ENCODE results near the gene ASCL5.

The ASCL5 gene

DNA sequence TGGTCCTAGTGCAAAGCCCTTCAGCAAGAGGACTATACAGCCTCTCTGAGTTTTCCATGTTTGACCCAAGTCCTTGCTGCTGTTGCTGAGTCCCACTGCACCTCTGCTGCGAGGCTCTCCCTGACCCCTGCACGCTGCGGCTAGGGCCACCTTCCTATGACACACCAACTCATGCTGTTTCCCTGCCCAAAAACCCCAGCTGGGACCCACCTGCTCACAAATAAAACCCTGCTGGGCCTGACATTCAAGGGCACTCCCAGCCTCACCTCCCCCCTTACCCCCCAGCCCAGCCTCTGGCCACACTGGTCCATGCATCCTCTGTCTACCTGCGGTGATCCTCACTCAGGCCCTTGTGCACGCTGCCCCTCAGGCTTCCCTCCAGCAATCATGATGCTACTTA is 12.3 kb upstream of the ASCL5 start:
- DNase-seq (ENCODE audit: low read depth, low spot score) = no peak
- ChIA-PET POLR2A (no interaction called here), CTCF (interaction anchor here (1.4 to 5.9 kb wide), 4 partner anchors 13 to 207 kb away, joined by 4 to 65 read pairs (median 9); partner anchors contain the start of gene TMEM9)
- TF ChIP-seq, protein P1, sequence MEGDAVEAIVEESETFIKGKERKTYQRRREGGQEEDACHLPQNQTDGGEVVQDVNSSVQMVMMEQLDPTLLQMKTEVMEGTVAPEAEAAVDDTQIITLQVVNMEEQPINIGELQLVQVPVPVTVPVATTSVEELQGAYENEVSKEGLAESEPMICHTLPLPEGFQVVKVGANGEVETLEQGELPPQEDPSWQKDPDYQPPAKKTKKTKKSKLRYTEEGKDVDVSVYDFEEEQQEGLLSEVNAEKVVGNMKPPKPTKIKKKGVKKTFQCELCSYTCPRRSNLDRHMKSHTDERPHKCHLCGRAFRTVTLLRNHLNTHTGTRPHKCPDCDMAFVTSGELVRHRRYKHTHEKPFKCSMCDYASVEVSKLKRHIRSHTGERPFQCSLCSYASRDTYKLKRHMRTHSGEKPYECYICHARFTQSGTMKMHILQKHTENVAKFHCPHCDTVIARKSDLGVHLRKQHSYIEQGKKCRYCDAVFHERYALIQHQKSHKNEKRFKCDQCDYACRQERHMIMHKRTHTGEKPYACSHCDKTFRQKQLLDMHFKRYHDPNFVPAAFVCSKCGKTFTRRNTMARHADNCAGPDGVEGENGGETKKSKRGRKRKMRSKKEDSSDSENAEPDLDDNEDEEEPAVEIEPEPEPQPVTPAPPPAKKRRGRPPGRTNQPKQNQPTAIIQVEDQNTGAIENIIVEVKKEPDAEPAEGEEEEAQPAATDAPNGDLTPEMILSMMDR (IDR thresholded peaks at IDR 0.05; ENCODE audit: insufficient read depth, low read length, missing control alignments) = no peak
- no peak overlapping the region for H3K4me3 ChIP-seq (ENCODE audit: low read depth, low read length)

DNA sequence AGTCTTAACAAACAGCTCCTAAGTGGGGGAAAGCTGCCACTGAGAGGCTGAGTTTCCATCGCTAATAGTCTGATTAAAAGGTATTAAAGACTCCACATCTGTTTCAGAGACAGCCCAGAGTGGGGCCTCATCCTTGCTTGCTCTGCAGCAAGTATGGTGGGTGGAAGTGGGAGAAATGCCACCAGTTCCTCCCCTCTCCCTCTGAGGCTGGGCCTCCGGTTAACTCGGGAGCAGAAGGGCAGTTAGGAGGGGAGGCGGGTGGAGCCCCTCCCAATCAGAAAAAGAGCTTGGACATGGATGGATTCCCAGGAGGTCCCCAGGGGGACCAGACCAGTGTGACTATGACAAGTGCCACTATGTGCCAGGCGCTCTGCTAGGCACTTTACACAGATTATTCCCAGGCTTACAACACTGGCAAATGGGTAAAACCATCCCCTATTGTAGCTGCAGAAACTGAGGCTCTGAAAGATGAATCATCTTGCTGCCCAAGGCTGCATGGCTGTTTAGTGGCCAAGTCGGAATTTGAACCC is 11.4 kb upstream of the ASCL5 start:
- no peak for DNase-seq (ENCODE audit: low read depth, low spot score)
- ChIA-PET CTCF (interaction anchor here (1.4 to 5.9 kb wide), 7 partner anchors 14 to 167 kb away, joined by 4 to 65 read pairs (median 6); partner anchors contain the start of gene TMEM9), POLR2A (no interaction called here)
- TF ChIP-seq, protein P1 (IDR thresholded peaks at IDR 0.05; ENCODE audit: insufficient read depth, low read length, missing control alignments) = no peak
- no peak overlapping the region for H3K4me3 ChIP-seq (ENCODE audit: low read depth, low read length)

DNA sequence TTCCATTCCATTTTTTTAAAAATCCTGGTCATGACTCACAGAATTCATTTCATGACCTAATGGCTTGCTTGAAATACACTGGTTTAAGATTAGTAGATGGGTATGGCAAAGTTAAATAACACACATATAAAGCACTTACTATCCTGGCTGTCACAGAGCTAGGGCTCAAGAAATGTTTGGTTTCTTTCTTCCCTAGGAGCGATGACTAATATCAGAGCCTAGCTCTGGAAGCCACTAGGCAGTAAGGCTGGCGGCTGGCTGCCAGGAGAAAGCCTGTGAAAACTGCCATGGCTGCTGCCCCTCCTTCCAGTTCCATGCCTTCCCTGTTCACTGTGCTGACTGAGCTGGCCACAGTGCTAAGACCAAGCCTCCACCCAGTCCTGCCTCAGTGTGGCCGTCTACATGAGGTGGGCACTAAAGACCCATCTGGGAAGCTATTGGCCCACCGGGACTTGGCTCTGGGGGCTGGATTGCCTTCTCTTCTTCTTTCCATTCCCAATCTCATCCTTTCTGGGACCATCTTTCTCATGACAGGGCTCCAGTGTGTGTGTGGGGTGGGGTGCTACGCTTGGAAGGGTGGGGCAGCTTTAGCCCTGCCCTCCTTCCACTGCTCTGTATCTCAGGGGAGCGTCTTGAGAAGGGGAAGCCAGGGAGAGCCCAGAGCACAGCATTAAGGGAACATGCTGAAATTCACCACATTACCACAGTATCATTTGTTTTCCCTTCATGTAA is 10.8 kb upstream of the ASCL5 start:
- peak; percentile 81 for DNase-seq (ENCODE audit: low read depth, low spot score)
- TF ChIP-seq, protein P1 (IDR thresholded peaks at IDR 0.05; ENCODE audit: insufficient read depth, low read length, missing control alignments) = no peak
- H3K4me3 ChIP-seq (ENCODE audit: low read depth, low read length) = no peak overlapping the region
- ChIA-PET POLR2A (interaction anchor here (1.0 kb wide), 1 partner anchor 16 kb away, joined by 7 read pairs; the partner anchor contains the start of gene TMEM9), CTCF (interaction anchor here (0.7 to 5.9 kb wide), 11 partner anchors 13 to 166 kb away, joined by 4 to 65 read pairs (median 6); partner anchors contain the start of gene TMEM9)

DNA sequence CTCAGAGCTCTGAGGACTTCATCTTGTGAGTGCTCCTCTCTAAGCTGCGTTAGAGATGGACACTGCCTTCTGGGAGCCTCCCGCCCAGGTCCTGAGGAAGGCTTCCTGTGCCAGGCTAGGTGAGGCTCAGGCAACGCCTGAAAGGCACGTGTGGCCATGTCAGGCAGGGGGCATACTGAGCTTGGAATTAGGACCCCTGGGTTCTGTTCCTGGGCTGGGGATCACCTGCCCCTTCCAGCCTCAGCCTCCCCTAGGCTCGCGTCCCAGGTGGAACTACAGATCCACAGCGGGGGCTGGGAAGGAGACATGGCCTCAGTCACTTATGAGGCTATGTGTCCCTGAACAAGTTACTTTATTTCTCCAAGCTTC is 10.0 kb upstream of the ASCL5 start:
- CTCF ChIA-PET = interaction anchor here (0.8 to 5.9 kb wide), 8 partner anchors 12 to 165 kb away, joined by 4 to 65 read pairs (median 6); partner anchors contain the start of gene TMEM9
- no peak for DNase-seq (ENCODE audit: low read depth, low spot score)
- TF ChIP-seq, protein P1 (IDR thresholded peaks at IDR 0.05; ENCODE audit: insufficient read depth, low read length, missing control alignments) = no peak
- POLR2A ChIA-PET = interaction anchor here (1.0 kb wide), 1 partner anchor 17 kb away, joined by 7 read pairs; the partner anchor contains the start of gene TMEM9
- H3K4me3 ChIP-seq (ENCODE audit: low read depth, low read length) = no peak overlapping the region

DNA sequence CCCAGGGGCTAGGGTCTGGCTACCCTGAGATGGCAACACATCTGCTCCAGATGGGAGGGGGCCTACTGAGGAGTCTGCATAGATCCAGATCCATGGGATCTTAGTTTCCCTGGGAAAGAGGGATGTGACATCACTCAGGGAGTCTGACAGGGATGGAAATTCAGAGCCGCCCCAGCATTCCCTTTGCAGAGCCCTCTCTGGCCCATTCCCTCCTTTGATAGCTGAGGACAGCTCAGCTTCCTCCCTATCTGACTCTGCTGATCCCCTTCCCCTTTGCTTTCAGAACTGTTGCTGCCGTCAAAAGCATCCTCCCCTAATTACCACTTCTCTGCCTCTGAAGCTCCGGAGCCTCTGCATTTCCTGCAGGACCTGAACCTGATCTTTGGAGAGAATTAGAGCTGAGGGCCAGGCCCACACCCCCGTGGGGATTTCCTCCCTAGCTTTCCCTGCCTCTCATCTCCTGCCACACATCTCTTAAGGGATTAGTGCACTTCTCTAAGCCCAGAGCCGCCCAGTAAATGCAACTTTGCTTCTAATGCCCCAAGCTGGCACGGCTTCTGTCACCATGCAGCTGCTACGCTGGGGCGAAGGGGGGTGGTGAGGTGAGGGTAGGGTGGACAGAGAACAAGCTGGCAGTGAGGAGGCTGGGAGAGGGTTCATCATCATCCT is 9.5 kb upstream of the ASCL5 start:
- DNase-seq (ENCODE audit: low read depth, low spot score) = no peak
- H3K4me3 ChIP-seq (ENCODE audit: low read depth, low read length) = no peak overlapping the region
- CTCF ChIA-PET = interaction anchor here (0.8 to 5.9 kb wide), 6 partner anchors 12 to 165 kb away, joined by 4 to 65 read pairs (median 7); partner anchors contain the start of gene TMEM9
- TF ChIP-seq, protein P1 (IDR thresholded peaks at IDR 0.05; ENCODE audit: insufficient read depth, low read length, missing control alignments) = no peak
- POLR2A ChIA-PET = no interaction called here

DNA sequence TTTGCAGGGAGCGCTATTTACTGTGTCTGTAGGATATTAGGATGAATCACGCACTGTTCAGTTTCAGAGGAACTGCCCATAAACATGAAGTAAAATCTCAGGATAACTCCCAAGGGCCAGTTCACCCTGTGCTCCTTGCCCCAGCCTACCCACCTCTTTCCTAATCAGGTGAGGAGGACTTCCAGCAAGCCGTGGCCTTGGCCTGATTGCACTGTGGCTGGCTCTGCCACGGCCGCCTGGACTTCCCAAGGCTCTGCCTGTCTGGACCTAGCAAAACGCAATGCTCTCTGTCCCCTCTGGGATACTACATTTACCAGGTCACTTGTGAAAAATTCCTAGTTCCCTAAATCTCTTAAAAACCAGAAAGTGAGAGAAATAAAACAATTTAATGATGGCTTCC is 7.4 kb upstream of the ASCL5 start:
- POLR2A ChIA-PET = no interaction called here
- TF ChIP-seq, protein P1 (IDR thresholded peaks at IDR 0.05; ENCODE audit: insufficient read depth, low read length, missing control alignments) = no peak
- H3K4me3 ChIP-seq (ENCODE audit: low read depth, low read length) = no peak overlapping the region
- CTCF ChIA-PET = interaction anchor here (0.9 kb wide), 1 partner anchor 16 kb away, joined by 4 read pairs; no protein-coding TSS in a partner anchor
- DNase-seq (ENCODE audit: low read depth, low spot score) = no peak

Measured in AG04449 (cell line).